HG03457 (cell line): ENCODE data around the gene MAGED4B.
"Not testable (repeated sequence)": the region's sequence is repeated elsewhere in the genome, so short reads cannot be mapped to it uniquely, and the experiment has no call there.

Experiments used
- ATAC-seq: cut with Tn5 transposase; IDR thresholded peaks from one replicate; pipeline ENCODE4 v1.9.1; 2021; ENCODE audit warnings: moderate number of reproducible peaks; ENCODE audit not compliant: unreplicated experiment

The MAGED4B gene

DNA sequence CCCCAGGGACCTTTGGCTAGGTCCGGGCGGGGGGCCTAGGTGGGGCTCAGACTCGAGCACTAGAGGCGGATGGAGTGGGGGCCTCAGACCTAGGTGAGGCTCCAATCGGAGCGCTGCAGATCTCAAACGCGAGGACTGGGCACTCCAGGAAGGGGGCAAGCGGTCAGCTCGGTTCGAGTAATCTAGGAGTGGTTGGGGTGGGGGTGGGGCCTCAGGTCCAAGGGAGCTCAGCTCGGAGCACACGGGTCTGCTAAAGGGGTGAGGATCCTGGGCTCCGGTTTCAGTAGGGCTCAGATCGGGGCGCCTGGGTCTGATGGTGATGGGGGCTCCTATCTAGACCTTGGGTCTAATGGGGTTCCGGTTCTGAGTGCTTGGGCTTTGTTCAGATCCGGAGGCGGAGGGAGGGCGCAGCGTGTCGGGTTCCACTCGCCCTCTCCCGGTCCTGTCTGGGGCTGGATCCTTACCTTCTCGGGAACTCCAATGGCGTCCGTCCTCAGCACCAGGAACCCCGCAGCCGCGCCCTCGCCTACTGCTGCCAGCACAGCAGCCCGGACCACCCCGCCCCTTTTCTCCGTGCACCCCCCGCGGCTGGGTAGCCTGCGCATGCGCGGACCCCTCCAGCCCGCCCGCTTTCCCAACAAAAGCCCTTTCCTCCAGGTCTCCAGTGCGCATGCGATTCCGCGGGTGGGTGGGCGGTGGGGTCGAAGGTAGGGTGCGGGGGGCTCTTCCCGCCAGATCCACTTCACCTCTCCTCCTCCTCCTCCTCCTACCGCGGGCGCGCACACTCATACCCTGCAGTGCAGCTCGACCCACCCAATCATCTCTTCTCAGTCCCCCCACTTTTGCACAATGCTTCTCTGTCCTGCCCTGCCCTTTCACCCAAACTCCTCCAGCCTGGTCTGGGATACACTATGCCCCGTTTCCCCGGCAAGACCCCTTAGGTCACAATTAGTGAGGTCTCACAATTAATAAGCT is at the start of gene MAGED4B:
Gene MAGED4B, minus strand, starts transcription at position 518 of the 975 bp plus-strand sequence. CDS start 1,011 bp downstream, outside the sequence.
- ATAC-seq, result not testable (repeated sequence)

DNA sequence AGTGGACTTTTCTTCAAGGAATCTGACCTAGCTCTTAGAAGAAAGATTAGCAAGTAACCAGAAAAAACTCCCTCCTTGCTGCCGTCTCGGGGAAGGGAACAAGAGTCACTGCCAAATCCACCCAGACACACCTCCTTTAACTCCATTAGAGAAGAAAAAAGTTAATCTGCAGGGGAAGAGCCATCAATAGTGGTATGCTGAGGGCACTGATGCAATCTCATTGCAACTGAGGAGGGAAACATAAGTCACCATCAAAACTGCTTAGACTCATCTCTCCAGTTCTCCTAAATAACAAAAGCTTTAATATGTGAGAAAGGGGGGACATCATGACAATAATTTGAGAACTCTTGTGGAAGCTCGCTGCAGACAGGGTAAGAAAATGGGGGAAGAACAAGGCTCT is 49.3 kb upstream of the MAGED4B start:
- no peak for ATAC-seq

- no peak for ATAC-seq
Observed at GRCh38 chrX:52082578-52082977, 13.6 kb upstream of the MAGED4B start.

- no peak for ATAC-seq
Observed at GRCh38 chrX:52078131-52078530, 9.1 kb upstream of the MAGED4B start.

GRCh38 chrX:52042288-52042687 is 26.7 kb downstream of the MAGED4B start:
- ATAC-seq, result not testable (repeated sequence)

DNA sequence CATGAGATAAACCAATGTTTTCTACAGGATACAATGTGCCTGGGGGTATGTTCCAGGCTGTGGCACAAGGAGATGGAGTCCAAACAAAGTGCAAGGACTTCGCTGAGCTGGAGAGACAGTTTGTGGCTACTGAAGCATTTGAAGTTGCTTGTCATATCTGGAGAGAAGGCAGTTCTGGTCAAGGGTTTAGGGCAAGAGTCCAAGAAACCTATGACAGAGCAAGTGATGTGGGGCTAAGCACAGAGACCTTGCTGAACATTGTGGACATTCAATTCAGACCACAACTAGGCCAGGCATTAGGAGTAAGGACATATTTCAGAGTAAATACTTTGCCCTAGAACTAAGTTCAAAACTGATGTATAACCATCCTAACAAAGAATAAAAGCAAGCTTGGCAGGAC is 34.8 kb downstream of the MAGED4B start:
- ATAC-seq, result no peak

DNA sequence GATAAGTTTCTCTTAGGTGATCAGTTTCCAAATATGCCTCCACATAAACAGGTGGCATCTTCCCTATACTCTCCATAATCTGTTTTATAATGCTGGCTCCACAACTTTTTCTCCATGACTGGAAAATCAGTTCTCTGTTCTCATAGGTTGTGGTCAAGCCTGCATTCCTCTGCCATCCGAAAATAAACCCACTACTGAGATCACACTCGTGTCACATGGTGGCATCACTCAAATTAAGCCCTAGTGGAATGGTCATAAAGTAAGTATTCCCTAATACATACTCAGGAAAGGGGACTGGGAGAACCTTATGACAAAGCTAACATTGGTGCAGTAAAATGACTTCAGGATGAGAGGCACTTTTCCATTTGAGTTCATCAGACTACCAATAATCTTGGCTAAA is 37.6 kb downstream of the MAGED4B start:
- no peak for ATAC-seq

DNA sequence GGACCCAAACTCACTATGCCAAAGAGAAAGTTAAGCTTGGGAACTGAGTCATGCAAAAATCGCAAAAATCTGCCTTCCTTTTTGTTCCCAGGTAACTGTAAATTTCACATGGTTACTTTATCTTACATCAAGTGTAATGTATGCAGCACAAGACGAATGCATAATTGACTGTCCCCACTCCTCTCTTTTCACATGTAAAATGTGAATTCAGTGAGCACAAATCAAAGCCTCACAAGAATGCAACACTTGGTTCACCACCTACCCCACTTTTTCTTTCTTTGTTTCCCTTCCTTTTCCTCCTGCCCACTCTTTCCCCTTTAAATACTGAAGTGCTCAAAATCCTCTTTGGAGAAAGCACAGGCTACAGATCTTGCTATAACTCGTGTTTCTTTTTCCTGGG is 53.2 kb downstream of the MAGED4B start:
- no peak for ATAC-seq
